ENCODE results near the gene TGIF1.

The TGIF1 gene

DNA sequence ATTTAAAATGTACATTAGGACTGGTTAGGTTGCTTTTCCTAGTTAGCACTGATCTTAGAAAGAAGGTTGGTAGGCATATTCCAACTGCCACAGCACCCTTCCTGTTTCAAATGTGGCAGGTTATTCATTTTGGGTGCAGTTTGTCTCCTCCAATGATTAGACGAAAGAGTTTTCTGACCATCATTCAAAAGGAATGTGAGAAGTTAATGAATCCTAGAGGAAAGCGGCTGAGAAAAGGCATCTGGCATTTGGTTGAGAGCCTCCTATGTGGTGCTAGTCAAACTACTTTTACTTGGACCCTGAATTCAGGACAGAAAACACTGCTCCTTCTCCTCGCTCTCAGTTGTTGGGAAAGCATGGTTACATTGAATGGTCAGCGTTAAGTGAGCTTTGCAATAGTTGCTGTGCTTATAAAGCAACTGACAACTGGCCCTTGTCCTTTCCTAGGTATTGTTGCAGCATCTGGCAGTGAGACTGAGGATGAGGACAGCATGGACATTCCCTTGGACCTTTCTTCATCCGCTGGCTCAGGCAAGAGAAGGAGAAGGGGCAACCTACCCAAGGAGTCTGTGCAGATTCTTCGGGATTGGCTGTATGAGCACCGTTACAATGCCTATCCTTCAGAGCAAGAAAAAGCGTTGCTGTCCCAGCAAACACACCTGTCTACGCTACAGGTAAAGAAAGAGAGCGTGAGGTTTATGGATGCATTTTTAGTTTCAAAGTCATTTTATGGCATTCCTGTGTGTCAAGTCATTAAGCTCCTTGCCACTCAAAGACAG, 6.1 kb downstream of the TGIF1 start:
- Histone ChIP-seq H3K4me3 (ENCODE audit: low read length in 2 of 2) (no peak overlapping the region), H3K9ac (ENCODE audit: low read length in 2 of 2) (no peak overlapping the region), H3K4me1 (ENCODE audit: control insufficient read depth, insufficient read depth, low read length) (peaks cover 11% of the 10 kb centered on the region), H3K27me3 (ENCODE audit: control insufficient read depth in 1 of 2, insufficient read depth in 2 of 2, low read length in 2 of 2) (no peaks in the 10 kb centered on the region), H3K9me3 (ENCODE audit: control insufficient read depth in 2 of 2, low read length in 2 of 2) (no peaks in the 10 kb centered on the region), H3K36me3 (ENCODE audit: control insufficient read depth in 2 of 2, insufficient read depth in 2 of 2, low read length in 2 of 2) (peaks cover 13 to 28% of the 10 kb centered on the region in 2 donors), H3K27ac (ENCODE audit: low read length) (no peak overlapping the region)

DNA sequence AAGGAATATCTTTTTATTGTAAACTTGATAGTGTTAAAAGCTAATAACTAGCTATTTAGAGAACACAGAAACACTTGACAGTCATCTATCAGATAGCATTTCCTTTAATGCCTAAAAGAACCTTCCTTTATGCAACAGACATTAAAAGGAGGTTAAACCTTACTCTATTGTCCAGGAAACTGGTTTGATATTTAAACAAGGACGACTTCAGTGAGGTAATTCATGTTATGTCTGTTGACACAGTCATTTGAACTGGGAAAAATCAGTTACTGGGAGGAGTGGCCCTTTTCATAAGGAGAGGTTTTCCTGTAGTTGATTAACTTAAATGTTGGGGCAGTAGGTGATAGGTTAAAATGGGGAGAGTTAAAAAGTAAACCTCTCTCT, 6.7 kb downstream of the TGIF1 start:
- Histone ChIP-seq H3K9ac (ENCODE audit: low read length in 2 of 2) (no peak overlapping the region), H3K36me3 (ENCODE audit: control insufficient read depth in 2 of 2, insufficient read depth in 2 of 2, low read length in 2 of 2) (peaks cover 13 to 28% of the 10 kb centered on the region in 2 donors)

DNA sequence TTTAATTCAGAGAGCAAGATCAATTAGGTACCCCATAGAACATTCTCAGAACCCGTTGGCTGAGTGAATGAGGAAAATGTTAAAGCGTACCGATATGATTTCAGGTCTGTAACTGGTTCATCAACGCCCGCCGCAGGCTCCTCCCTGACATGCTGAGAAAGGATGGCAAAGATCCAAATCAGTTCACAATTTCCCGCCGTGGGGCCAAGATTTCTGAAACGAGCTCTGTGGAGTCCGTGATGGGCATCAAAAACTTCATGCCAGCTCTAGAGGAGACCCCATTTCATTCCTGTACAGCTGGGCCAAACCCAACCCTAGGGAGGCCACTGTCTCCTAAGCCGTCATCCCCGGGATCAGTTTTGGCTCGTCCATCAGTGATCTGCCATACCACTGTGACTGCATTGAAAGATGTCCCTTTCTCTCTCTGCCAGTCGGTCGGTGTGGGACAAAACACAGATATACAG, 7.3 kb downstream of the TGIF1 start:
- Histone ChIP-seq H3K4me3 (ENCODE audit: low read length in 2 of 2) (no peak overlapping the region), H3K27me3 (ENCODE audit: control insufficient read depth in 1 of 2, insufficient read depth in 2 of 2, low read length in 2 of 2) (no peaks in the 10 kb centered on the region), H3K27ac (ENCODE audit: low read length) (no peak overlapping the region), H3K9ac (ENCODE audit: low read length in 2 of 2) (no peak overlapping the region), H3K4me1 (ENCODE audit: control insufficient read depth, insufficient read depth, low read length) (peaks cover 11% of the 10 kb centered on the region), H3K9me3 (ENCODE audit: control insufficient read depth in 2 of 2, low read length in 2 of 2) (peaks cover 0 to 3% of the 10 kb centered on the region in 2 donors), H3K36me3 (ENCODE audit: control insufficient read depth in 2 of 2, insufficient read depth in 2 of 2, low read length in 2 of 2) (peaks cover 13 to 28% of the 10 kb centered on the region in 2 donors)

More for the DNA sequence above, 6.7 kb downstream of the TGIF1 start:
- H3K27me3 ChIP-seq (ENCODE audit: control insufficient read depth in 1 of 2, insufficient read depth in 2 of 2, low read length in 2 of 2): no peaks in the 10 kb centered on the region
- H3K4me3 ChIP-seq (ENCODE audit: low read length in 2 of 2): no peak overlapping the region
- no peak overlapping the region for H3K27ac ChIP-seq (ENCODE audit: low read length)
- H3K9me3 ChIP-seq (ENCODE audit: control insufficient read depth in 2 of 2, low read length in 2 of 2): peaks cover 0 to under 1% of the 10 kb centered on the region in 2 donors
- peaks cover 11% of the 10 kb centered on the region for H3K4me1 ChIP-seq (ENCODE audit: control insufficient read depth, insufficient read depth, low read length)

DNA sequence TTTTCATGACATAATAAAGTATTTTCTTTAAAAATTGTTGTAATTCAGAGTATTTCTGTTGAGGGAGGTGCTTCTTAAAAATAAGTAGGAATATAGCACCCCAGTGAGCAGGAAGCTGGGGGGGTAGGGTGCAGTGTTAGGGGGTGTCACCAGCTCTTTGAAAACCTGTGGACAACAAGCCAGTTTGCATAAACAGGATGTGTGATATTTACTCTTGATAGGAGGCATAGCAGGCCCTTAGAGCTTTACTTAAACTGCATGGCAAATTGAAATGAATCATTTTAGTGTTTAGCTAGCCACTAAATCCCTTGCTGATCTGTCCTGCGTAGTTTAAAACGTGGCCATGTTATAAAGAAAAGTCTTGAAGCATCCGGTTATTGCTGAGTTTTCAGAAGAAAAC, 8.4 kb downstream of the TGIF1 start:
- H3K4me3 ChIP-seq (ENCODE audit: low read length in 2 of 2): no peak overlapping the region
- H3K27me3 ChIP-seq (ENCODE audit: control insufficient read depth in 1 of 2, insufficient read depth in 2 of 2, low read length in 2 of 2): no peaks in the 10 kb centered on the region
- peaks cover 0 to 3% of the 10 kb centered on the region in 2 donors for H3K9me3 ChIP-seq (ENCODE audit: control insufficient read depth in 2 of 2, low read length in 2 of 2)
- H3K4me1 ChIP-seq (ENCODE audit: control insufficient read depth, insufficient read depth, low read length): peaks cover 6% of the 10 kb centered on the region
- H3K9ac ChIP-seq (ENCODE audit: low read length in 2 of 2): no peak overlapping the region
- H3K36me3 ChIP-seq (ENCODE audit: control insufficient read depth in 2 of 2, insufficient read depth in 2 of 2, low read length in 2 of 2): peaks cover 13 to 28% of the 10 kb centered on the region in 2 donors
- H3K27ac ChIP-seq (ENCODE audit: low read length): no peak overlapping the region

DNA sequence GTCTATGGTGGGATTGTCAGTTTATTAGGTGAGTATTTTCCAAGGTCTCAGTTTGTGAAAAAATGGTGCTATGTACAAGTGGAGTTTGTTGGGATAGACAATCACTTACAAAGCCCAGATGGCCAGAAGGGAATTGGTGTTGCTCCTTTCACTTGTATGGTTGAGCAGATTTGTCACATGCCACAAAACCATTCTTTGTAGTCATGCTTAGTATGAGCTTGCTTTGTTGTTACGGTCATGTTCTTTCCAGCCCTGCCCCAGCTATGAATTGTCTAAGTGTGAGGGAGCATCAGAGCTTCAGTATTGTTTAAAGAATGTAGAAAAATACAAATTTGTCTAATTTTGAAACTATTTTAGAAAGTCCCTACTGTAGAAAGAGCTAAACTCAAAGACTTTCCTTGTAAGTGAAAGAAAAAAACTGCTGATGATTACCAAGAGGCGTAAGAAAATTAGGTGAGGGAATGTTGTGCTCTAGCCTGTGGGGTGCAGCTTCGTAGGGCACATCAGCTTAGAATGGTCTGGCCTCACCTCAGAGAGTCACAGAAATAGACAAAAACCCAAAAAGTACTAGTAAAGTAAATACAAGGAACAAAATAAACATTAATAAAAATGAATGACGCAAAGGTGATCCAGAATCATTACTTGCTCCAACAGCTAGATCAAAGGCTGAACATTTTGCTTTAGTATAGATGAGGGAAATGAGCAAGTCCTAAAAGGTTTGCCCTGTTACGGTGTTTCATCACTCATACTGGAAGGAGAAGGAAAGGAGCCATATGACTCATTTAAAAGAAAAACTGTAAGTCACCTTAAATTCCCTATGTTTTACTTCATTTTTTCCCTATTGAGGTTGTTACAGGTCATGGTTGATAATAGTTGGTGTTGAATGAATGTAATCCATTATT, 9.2 kb downstream of the TGIF1 start:
- Histone ChIP-seq H3K36me3 (ENCODE audit: control insufficient read depth in 2 of 2, insufficient read depth in 2 of 2, low read length in 2 of 2) (peaks cover 13 to 28% of the 10 kb centered on the region in 2 donors), H3K9ac (ENCODE audit: low read length in 2 of 2) (no peak overlapping the region), H3K27me3 (ENCODE audit: control insufficient read depth in 1 of 2, insufficient read depth in 2 of 2, low read length in 2 of 2) (no peaks in the 10 kb centered on the region), H3K4me3 (ENCODE audit: low read length in 2 of 2) (no peak overlapping the region), H3K27ac (ENCODE audit: low read length) (no peak overlapping the region), H3K9me3 (ENCODE audit: control insufficient read depth in 2 of 2, low read length in 2 of 2) (peaks cover 0 to 3% of the 10 kb centered on the region in 2 donors), H3K4me1 (ENCODE audit: control insufficient read depth, insufficient read depth, low read length) (peaks cover 6% of the 10 kb centered on the region)

DNA sequence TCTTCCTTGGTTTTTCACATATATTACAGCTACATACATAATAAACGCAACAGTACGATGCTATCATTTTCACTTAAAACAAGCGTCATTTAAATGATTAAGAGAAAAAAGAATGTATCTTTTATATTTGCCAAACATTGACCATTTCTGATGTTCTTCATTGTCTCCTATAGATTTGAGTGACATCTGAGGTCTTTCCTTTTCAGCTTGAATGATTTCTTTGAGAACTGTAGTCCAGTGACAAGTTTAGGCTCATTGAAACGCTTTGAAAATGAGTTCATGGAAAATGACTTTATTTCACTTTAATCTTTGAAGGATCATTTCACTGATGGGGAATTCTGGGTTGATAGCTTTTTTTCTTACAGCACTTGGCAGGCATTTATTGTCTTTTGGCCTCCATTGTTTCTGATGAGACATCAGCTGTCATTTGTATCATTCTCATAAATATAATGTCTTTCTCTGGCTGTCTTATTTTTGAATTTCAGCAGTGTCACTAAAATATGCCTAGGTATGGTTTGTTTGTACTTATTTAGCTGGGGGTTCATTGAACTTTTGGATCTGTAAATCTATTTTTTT, 10.9 kb downstream of the TGIF1 start:
- no peaks in the 10 kb centered on the region for H3K27me3 ChIP-seq (ENCODE audit: control insufficient read depth in 1 of 2, insufficient read depth in 2 of 2, low read length in 2 of 2)
- peaks cover 13 to 28% of the 10 kb centered on the region in 2 donors for H3K36me3 ChIP-seq (ENCODE audit: control insufficient read depth in 2 of 2, insufficient read depth in 2 of 2, low read length in 2 of 2)
- no peak overlapping the region for H3K9ac ChIP-seq (ENCODE audit: low read length in 2 of 2)
- H3K9me3 ChIP-seq (ENCODE audit: control insufficient read depth in 2 of 2, low read length in 2 of 2): peaks cover 0 to 3% of the 10 kb centered on the region in 2 donors
- H3K4me1 ChIP-seq (ENCODE audit: control insufficient read depth, insufficient read depth, low read length): no peaks in the 10 kb centered on the region
- no peak overlapping the region for H3K4me3 ChIP-seq (ENCODE audit: low read length in 2 of 2)
- no peak overlapping the region for H3K27ac ChIP-seq (ENCODE audit: low read length)

DNA sequence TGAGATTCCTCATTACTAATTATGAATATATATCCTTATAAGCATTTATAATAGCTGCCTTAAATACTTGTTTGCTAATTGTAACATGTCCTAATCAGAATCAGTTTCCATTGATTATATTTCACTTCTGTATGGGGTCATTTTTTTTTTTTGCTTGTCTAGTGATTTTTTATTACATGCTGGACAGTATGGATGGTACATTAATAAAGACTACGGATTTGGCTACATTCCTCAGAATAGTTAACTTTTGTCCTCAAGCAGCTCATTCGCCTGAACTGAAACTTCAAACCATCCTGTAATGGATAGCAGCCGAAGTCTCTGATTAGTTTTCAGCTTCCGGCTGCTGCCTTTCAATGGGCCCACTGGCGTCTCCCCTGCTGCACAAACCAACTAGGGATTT, 11.7 kb downstream of the TGIF1 start:
- Histone ChIP-seq H3K4me3 (ENCODE audit: low read length in 2 of 2) (no peak overlapping the region), H3K27me3 (ENCODE audit: control insufficient read depth in 1 of 2, insufficient read depth in 2 of 2, low read length in 2 of 2) (no peaks in the 10 kb centered on the region), H3K36me3 (ENCODE audit: control insufficient read depth in 2 of 2, insufficient read depth in 2 of 2, low read length in 2 of 2) (peaks cover 13 to 21% of the 10 kb centered on the region in 2 donors), H3K9ac (ENCODE audit: low read length in 2 of 2) (no peak overlapping the region), H3K4me1 (ENCODE audit: control insufficient read depth, insufficient read depth, low read length) (no peaks in the 10 kb centered on the region), H3K27ac (ENCODE audit: low read length) (no peak overlapping the region), H3K9me3 (ENCODE audit: control insufficient read depth in 2 of 2, low read length in 2 of 2) (peaks cover 0 to 3% of the 10 kb centered on the region in 2 donors)

DNA sequence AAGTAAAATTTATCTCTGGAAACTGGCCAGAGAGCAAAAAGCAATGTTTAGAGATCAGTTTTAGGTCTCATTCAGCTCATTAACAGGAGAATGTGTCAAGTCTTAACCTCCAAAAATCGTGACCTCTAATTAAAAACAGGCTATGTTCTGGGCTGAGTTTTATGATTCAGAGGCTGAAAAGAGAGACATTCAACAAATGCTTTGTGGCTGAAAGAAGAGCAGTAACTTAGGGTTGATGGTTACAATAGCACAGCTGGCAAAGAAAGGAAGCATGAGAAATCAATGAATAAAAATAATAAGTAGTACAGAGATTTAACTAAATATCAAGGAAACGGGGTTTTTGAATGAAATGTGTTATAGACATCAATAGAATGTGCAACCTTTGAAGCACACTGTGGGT, 13.1 kb downstream of the TGIF1 start:
- Histone ChIP-seq H3K9ac (ENCODE audit: low read length in 2 of 2) (no peak overlapping the region), H3K9me3 (ENCODE audit: control insufficient read depth in 2 of 2, low read length in 2 of 2) (peaks cover 0 to 3% of the 10 kb centered on the region in 2 donors), H3K4me1 (ENCODE audit: control insufficient read depth, insufficient read depth, low read length) (no peaks in the 10 kb centered on the region), H3K27ac (ENCODE audit: low read length) (no peak overlapping the region), H3K27me3 (ENCODE audit: control insufficient read depth in 1 of 2, insufficient read depth in 2 of 2, low read length in 2 of 2) (no peaks in the 10 kb centered on the region), H3K4me3 (ENCODE audit: low read length in 2 of 2) (no peak overlapping the region), H3K36me3 (ENCODE audit: control insufficient read depth in 2 of 2, insufficient read depth in 2 of 2, low read length in 2 of 2) (peaks cover 4 to 11% of the 10 kb centered on the region in 2 donors)

DNA sequence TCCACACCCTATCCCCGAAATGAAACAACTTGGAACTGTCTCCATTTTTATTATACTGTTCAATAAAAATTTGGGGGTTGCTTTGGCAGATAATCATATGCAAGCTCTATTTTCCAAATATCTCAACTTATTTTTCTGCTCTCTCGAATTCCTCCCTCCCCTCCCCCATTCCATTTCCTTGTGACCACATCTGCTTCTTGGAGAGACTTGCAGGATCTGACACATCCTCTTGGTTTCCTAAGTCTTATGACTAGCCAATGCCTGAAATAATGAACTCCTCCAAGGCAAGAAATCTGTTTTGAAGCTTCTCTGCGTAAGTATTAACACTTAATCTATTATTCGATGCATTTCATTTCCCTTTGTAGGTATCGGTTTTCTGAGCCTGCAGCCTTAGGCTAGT, 16.1 kb downstream of the TGIF1 start:
- H3K4me3 ChIP-seq (ENCODE audit: low read length in 2 of 2): no peak overlapping the region
- no peaks in the 10 kb centered on the region for H3K4me1 ChIP-seq (ENCODE audit: control insufficient read depth, insufficient read depth, low read length)
- H3K9me3 ChIP-seq (ENCODE audit: control insufficient read depth in 2 of 2, low read length in 2 of 2): peaks cover 0 to 3% of the 10 kb centered on the region in 2 donors
- no peak overlapping the region for H3K27ac ChIP-seq (ENCODE audit: low read length)
- no peaks in the 10 kb centered on the region for H3K27me3 ChIP-seq (ENCODE audit: control insufficient read depth in 1 of 2, insufficient read depth in 2 of 2, low read length in 2 of 2)
- H3K36me3 ChIP-seq (ENCODE audit: control insufficient read depth in 2 of 2, insufficient read depth in 2 of 2, low read length in 2 of 2): no peaks in the 10 kb centered on the region
- H3K9ac ChIP-seq (ENCODE audit: low read length in 2 of 2): no peak overlapping the region

DNA sequence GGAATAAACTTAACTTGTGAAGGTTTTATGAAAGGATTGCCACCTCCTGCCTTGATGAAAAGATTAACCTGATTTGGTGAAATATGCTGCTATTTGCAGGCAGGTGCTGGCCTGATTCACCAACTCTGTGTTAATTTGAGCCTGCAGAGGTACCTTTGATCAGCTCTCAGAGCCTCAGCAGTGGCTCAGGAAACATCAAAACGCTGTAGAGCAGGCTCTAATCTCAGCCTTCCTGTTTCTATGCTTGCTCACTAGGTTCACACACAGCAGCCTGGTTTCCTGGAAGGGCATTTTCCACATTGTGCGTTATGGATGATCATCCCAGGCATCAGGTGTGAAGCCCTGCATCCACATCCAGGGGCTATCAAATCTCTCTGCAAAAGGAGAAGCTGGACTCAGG, 16.9 kb downstream of the TGIF1 start:
- H3K27ac ChIP-seq (ENCODE audit: low read length): no peak overlapping the region
- no peaks in the 10 kb centered on the region for H3K36me3 ChIP-seq (ENCODE audit: control insufficient read depth in 2 of 2, insufficient read depth in 2 of 2, low read length in 2 of 2)
- H3K9me3 ChIP-seq (ENCODE audit: control insufficient read depth in 2 of 2, low read length in 2 of 2): peaks cover 0 to under 1% of the 10 kb centered on the region in 2 donors
- no peaks in the 10 kb centered on the region for H3K27me3 ChIP-seq (ENCODE audit: control insufficient read depth in 1 of 2, insufficient read depth in 2 of 2, low read length in 2 of 2)
- H3K9ac ChIP-seq (ENCODE audit: low read length in 2 of 2): no peak overlapping the region
- no peak overlapping the region for H3K4me3 ChIP-seq (ENCODE audit: low read length in 2 of 2)
- H3K4me1 ChIP-seq (ENCODE audit: control insufficient read depth, insufficient read depth, low read length): no peaks in the 10 kb centered on the region
